Activated CD4-positive, alpha-beta T cell treated with anti-CD3 and anti-CD28 coated beads for 4 hours (primary cell): ENCODE data around the gene TAF6.

Experiments used
- DNase-seq, 2 donors: peaks; one replicate each; pipeline ENCODE4 v3.0.0-alpha.2; 2020

TAF6 gene

GRCh38 chr7:100119072-100119969 lies at the start of gene TAF6, which contains the start of gene CNPY4:
Gene TAF6 (minus strand): TSS chr7:100119358. CDS start chr7:100114209, 5,149 bp downstream.
Gene CNPY4 (plus strand): TSS chr7:100119634. CDS start chr7:100119745, 111 bp downstream.
- peak; percentile 95 to 97 for DNase-seq

- DNase-seq, result no peak
Measured at GRCh38 chr7:100167912-100168323, 48.8 kb upstream of the TAF6 start.

- no peak for DNase-seq
Measured at GRCh38 chr7:100166970-100167911, 48.1 kb upstream of the TAF6 start.

GRCh38 chr7:100166317-100166940 lies 47.3 kb upstream of the TAF6 start:
- DNase-seq, result peak; percentile 25 to 41

- no peak for DNase-seq
Measured at GRCh38 chr7:100163871-100164270, 44.7 kb upstream of the TAF6 start.

- DNase-seq, result no peak
Measured at GRCh38 chr7:100163006-100163531, 43.9 kb upstream of the TAF6 start.

- no peak for DNase-seq
Measured at GRCh38 chr7:100160067-100160466, 40.9 kb upstream of the TAF6 start.

DNA sequence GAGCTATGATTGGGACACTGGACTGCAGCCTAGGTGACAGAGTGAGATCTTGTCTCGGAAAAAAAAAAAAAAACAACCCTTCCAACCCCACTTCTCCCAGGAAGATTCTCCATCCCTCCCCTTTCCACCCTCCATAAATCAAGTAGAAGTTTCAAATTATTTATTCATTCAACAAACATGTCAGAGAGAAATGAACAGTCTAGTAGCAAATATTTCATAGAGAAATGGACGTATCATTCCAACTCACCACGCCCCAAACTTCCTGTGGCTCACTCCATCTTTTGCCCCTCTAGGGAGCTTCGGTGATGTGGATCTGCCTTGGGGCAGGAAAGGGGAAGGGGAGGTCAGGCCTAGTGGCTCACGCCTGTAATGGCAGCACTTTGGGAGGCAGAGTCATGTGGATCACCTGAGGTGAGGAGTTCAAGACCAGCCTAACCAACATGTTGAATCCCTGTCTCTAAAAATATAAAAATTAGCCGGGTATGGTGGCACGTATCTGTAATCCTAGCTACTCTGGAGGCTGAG lies 40.0 kb upstream of the TAF6 start:
- no peak for DNase-seq

GRCh38 chr7:100158229-100159098 lies 39.3 kb upstream of the TAF6 start, which contains the start of gene TRAPPC14:
Gene TRAPPC14 (minus strand): TSS chr7:100158723. CDS start chr7:100158499, 224 bp downstream.
- DNase-seq, result peak; percentile 91

GRCh38 chr7:100157334-100158228 lies 38.4 kb upstream of the TAF6 start:
- DNase-seq, result no peak

DNA sequence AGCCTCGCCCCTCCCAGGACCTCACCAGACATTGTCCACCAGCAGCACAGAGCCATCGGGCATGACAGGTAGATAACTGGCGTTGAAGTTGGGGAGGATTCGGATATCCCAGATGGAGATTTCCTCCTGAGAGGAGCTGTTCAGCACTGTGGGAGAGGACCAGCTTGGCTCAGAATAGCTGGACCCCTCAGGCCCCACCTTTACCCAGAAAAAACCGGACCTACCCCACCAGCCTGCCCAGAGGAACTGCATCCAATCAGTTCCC lies 37.8 kb upstream of the TAF6 start:
- DNase-seq, result no peak

GRCh38 chr7:100156331-100157068 lies 37.3 kb upstream of the TAF6 start:
- DNase-seq, result no peak

- DNase-seq, result no peak
Measured at GRCh38 chr7:100155553-100156317, 36.6 kb upstream of the TAF6 start.

DNA sequence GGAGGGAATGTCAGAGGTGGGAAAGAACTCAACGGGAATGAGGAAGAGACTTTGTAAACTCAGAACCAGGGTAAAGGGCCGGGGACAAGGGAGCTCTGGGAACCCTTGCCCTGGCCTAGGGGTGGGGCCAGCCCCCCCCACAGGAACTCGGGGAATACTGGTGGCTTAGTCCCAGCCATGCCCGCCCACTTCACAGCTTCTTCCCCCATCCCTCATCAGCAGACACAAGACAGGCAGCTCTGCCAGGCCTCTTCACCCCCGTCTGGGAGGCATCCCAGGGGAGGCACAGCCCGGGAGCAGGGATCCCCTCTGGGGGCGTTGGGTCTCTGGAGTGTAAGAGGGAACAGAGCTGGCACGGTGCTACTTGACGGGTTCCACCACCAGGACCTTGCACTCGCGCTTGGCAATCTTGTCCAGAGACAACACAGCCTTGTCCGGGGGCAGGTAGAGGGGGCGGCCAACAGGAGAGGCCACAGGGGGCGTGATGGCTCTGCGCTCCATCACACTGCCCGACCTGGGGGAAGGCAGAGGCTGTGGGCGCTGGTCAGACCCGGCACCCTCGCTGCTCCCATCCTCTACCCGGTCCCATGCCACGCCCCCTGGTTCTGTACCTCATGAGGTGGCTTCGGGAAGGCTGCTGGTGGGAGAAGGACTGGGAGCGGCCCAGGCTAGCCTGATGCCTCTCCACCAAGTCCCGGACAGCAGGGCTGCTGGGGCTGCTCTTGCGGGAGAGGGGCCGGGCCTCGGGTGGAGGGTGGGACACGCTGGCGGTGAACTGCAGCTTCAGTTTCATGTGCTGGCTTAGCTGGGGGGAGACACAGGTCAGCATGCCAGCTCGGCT lies 35.7 kb upstream of the TAF6 start:
- DNase-seq, result no peak

DNA sequence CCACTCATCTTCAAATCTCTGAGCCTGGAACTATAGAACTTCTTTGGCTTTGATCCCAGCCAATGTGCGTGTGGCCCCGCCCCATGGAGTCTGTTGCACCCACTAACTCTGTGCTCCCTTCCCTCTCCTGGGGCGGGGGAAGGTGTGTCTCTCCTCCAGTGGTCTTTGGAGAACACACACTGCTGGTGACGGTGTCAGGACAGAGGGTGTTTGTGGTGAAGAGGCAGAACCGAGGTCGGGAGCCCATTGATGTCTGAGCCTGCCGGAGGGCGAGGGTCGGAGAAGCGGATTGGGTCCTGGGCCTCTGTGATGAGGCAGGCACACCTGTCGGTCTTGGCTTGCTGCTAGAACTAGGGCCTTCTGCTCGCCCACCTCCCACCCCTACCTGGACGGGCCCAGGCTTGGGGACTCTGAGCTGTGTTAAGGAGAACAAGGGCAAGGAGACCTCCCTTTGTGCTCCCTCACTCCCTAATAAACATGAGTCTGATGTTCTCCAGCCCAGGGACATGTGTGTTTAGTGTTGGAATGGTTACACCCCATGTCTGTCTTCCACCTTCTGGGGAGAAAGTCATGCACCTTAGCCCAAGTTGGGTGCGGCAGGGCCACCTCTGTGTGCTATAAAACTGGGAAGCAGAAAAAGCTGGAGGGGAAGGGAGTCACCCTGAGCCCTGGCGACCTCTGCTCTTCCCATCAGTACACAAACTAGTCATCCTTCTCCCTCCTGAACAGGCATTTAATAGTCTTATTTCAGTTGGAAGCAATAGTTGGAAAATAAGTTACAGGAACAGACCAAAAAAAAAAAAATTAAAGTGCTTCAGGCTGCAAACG lies 34.8 kb upstream of the TAF6 start:
- DNase-seq, result no peak

DNA sequence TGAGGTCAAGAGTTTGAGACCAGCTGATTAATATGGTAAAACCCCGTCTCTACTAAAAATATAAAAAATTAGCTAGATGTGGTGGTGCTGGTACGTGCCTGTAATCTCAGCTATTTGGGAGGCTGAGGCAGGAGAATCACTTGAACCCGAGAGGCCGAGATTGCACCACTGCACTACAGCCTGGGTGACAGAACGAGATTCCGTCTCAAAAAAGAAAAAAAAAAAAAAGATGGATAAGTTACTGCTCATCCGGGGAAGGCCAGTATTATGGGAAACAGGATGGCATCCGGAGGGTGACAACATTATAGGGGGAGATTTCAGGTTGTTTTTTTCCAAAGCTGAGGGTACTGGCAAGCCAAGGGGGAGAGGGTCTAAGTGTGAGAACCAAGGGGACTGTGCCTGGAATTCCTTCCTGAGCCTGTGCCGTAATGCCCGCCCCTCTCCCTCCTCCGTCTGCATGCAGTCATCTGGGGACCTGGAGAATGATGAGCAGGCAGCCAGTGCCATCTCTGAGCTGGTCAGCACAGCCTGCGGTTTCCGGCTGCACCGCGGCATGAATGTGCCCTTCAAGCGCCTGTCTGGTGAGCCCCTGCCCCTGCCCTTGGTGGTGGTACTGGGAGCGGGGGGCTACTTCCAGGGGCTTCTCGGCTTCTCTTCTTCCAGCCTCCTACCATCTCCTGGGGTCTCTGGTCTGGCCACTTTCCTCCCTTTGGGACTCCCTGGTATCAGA lies 33.9 kb upstream of the TAF6 start:
- no peak for DNase-seq
